ENCODE results near the gene STIM2. TPM values are rescaled to one million over a fixed set of nuclear protein-coding genes. Genes with fewer than 3 reads are reported as not detected.

The STIM2 gene
- total RNA-seq, 1 experiment from 2014 or later: 23.9 TPM

DNA sequence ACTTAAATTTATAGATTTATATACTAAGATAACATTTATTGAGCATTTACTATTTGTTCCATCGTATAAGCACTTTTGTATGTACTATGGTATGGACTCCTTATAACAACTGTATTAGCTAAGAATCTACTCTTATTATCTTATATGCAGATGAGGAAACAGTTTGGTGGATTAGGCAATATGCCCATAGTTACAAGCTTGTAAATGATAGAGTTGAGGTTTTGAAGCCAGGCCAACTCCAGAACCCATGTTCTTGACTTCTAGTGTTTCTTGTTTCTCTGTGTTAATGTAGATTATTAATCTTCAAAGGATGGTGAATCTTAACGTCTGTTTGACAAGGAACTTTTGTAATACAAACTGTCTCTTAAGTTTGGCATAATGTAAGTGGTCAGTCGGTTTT lies 71.3 kb downstream of the STIM2 start:
- no peak for ATAC-seq
- Histone ChIP-seq H3K9me3 (ENCODE audit: control insufficient read depth, insufficient read depth, low read depth, low read length) (no peaks in the 10 kb centered on the region), H3K27me3 (ENCODE audit: control insufficient read depth, insufficient read depth, low read length) (no peaks in the 10 kb centered on the region), H3K36me3 (ENCODE audit: control insufficient read depth, insufficient read depth, low read length) (no peaks in the 10 kb centered on the region), H3K4me1 (ENCODE audit: control insufficient read depth, insufficient read depth, low read length) (no peaks in the 10 kb centered on the region; the same call in 1 of the 2 replicates), H3K4me3 (ENCODE audit: low read depth in 2 of 2, low read length in 2 of 2) (no peak overlapping the region), H3K27ac (ENCODE audit: low read length) (no peak overlapping the region)
- no TSS peak for BruUV-seq (replicated peaks)
- TF ChIP-seq SIN3A (IDR thresholded peaks at IDR 0.05; ENCODE audit: borderline replicate concordance, insufficient read depth, low read depth, low read length) (no peak), POLR2AphosphoS5 (IDR thresholded peaks at IDR 0.05; ENCODE audit: low read depth, low read length) (no peak), TCF7L2 (IDR thresholded peaks at IDR 0.05; ENCODE audit: low read depth, low read length) (no peak)
- TF ChIP-seq, protein P1, sequence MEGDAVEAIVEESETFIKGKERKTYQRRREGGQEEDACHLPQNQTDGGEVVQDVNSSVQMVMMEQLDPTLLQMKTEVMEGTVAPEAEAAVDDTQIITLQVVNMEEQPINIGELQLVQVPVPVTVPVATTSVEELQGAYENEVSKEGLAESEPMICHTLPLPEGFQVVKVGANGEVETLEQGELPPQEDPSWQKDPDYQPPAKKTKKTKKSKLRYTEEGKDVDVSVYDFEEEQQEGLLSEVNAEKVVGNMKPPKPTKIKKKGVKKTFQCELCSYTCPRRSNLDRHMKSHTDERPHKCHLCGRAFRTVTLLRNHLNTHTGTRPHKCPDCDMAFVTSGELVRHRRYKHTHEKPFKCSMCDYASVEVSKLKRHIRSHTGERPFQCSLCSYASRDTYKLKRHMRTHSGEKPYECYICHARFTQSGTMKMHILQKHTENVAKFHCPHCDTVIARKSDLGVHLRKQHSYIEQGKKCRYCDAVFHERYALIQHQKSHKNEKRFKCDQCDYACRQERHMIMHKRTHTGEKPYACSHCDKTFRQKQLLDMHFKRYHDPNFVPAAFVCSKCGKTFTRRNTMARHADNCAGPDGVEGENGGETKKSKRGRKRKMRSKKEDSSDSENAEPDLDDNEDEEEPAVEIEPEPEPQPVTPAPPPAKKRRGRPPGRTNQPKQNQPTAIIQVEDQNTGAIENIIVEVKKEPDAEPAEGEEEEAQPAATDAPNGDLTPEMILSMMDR (IDR thresholded peaks at IDR 0.05): no peak
- TF ChIP-seq, protein P2, sequence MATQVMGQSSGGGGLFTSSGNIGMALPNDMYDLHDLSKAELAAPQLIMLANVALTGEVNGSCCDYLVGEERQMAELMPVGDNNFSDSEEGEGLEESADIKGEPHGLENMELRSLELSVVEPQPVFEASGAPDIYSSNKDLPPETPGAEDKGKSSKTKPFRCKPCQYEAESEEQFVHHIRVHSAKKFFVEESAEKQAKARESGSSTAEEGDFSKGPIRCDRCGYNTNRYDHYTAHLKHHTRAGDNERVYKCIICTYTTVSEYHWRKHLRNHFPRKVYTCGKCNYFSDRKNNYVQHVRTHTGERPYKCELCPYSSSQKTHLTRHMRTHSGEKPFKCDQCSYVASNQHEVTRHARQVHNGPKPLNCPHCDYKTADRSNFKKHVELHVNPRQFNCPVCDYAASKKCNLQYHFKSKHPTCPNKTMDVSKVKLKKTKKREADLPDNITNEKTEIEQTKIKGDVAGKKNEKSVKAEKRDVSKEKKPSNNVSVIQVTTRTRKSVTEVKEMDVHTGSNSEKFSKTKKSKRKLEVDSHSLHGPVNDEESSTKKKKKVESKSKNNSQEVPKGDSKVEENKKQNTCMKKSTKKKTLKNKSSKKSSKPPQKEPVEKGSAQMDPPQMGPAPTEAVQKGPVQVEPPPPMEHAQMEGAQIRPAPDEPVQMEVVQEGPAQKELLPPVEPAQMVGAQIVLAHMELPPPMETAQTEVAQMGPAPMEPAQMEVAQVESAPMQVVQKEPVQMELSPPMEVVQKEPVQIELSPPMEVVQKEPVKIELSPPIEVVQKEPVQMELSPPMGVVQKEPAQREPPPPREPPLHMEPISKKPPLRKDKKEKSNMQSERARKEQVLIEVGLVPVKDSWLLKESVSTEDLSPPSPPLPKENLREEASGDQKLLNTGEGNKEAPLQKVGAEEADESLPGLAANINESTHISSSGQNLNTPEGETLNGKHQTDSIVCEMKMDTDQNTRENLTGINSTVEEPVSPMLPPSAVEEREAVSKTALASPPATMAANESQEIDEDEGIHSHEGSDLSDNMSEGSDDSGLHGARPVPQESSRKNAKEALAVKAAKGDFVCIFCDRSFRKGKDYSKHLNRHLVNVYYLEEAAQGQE (IDR thresholded peaks at IDR 0.05; ENCODE audit: insufficient read depth in 1 of 2, low read depth in 2 of 2, low read length in 1 of 2): no peak
- no peak for DNase-seq (ENCODE audit: low read depth, low spot score)
- ChIA-PET POLR2A (no interaction called here), CTCF (no interaction called here)
- in situ Hi-C loops (cut with HindIII; ENCODE audit: low pct_unique_long_range_greater_than_20kb, low sequenced_read_pairs) (no loop called here), intact Hi-C loops (cut with micrococcal nuclease; ENCODE audit: unreplicated experiment) (no loop called here)

DNA sequence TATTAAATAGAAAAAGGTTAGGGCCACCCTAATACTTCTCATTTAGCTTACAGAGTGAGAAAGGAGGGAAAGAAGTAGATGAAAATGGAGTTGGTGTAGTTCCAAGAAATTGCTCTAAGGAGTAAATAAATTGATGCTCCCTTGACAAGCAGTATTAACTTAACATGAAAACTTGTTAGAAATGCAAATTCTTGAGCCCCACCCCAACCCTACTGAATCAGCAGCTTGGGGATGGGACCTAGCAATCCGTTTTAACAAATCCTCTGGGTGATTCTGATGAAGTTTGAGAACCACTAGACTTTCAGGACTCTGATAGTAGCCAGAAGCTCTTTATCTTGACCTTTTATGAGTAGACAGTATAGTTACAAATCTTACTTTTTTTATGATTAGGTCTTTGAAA lies 74.8 kb downstream of the STIM2 start:
- Histone ChIP-seq H3K27me3 (ENCODE audit: control insufficient read depth, insufficient read depth, low read length) (no peaks in the 10 kb centered on the region), H3K36me3 (ENCODE audit: control insufficient read depth, insufficient read depth, low read length) (no peaks in the 10 kb centered on the region), H3K9me3 (ENCODE audit: control insufficient read depth, insufficient read depth, low read depth, low read length) (no peaks in the 10 kb centered on the region), H3K4me3 (ENCODE audit: low read depth in 2 of 2, low read length in 2 of 2) (no peak overlapping the region), H3K4me1 (ENCODE audit: control insufficient read depth, insufficient read depth, low read length) (no peaks in the 10 kb centered on the region; the same call in 1 of the 2 replicates), H3K27ac (ENCODE audit: low read length) (no peak overlapping the region)
- in situ Hi-C loops (cut with HindIII; ENCODE audit: low pct_unique_long_range_greater_than_20kb, low sequenced_read_pairs) (no loop called here), intact Hi-C loops (cut with micrococcal nuclease; ENCODE audit: unreplicated experiment) (no loop called here)
- ChIA-PET CTCF (no interaction called here), POLR2A (no interaction called here)
- no peak for TF ChIP-seq SIN3A (IDR thresholded peaks at IDR 0.05; ENCODE audit: borderline replicate concordance, insufficient read depth, low read depth, low read length)
- TF ChIP-seq, protein P2 (IDR thresholded peaks at IDR 0.05; ENCODE audit: insufficient read depth in 1 of 2, low read depth in 2 of 2, low read length in 1 of 2): no peak
- no peak for TF ChIP-seq POLR2AphosphoS5 (IDR thresholded peaks at IDR 0.05; ENCODE audit: low read depth, low read length)
- no peak for TF ChIP-seq TCF7L2 (IDR thresholded peaks at IDR 0.05; ENCODE audit: low read depth, low read length)
- TF ChIP-seq, protein P1 (IDR thresholded peaks at IDR 0.05): no peak
- BruUV-seq (replicated peaks): no TSS peak
- DNase-seq (ENCODE audit: low read depth, low spot score) (no peak), ATAC-seq (no peak)

Data from Panc1 (cell line).